ENCODE measurements around the gene NETO2.
A peak's percentile ranks its signal among the peaks of the same experiment; 100 is the strongest.

The NETO2 gene

GRCh38 chr16:47053895-47054294 is 89.8 kb downstream of the NETO2 start:
- Mint-ChIP-seq H3K27me3 (no peaks in the 10 kb centered on the region), H3K27ac (no peak overlapping the region), H3K4me1 (no peaks in the 10 kb centered on the region), H3K36me3 (no peaks in the 10 kb centered on the region), H3K4me3 (no peak overlapping the region), H3K9me3 (no peaks in the 10 kb centered on the region)
- no peak for DNase-seq
- ATAC-seq (replicated peaks) = no peak

DNA sequence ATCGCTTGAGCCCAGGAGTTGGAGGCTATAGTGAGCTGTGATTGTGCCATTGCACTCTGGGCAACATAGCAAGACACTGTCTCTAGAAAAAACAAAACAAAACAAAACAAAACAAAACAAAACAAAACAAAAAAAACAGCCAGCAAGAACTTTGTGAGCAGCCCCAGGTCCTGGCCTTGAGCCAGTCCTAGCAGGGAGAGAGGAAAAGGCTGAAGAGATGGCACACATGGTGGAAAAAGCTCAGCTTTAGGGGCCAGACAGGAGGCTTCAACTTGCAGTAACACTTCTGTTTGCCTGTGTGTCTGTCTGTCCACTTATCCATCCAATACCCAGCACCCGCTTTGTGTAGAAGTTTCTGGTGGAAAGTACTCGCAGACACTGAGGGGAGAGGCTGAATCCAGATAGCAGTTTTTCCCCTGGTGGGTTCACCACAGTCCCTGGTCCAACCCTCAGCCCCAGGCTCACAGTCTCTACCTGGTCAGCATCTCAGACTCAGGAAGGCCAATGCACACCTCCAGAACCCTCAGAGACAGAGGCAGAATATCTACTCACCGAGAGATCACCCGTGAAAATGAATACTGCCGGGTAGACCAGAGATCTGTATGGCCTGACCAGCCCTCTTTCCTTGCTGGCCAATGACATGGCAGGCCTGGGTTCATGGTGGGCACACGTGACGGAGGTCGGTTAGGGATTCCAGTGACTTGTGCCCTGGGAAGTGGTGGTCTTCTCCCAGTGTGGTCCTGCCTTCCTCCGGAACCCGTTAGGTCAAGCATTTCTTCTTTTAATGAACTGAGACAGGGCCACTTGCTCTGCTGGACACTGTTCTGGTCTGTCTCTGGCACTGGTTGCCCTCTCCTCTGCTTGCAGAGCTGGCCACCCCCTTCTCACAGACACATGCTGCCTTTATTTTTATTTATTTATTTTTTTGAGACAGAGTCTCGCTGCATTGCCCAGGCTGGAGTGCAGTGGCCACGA is 90.8 kb downstream of the NETO2 start:
- H3K4me1 Mint-ChIP-seq = peaks cover 2 to 5% of the 10 kb centered on the region in 2 donors
- no peaks in the 10 kb centered on the region for H3K36me3 Mint-ChIP-seq
- no peak overlapping the region for H3K27ac Mint-ChIP-seq
- ATAC-seq (replicated peaks) = no peak
- H3K4me3 Mint-ChIP-seq = no peak overlapping the region
- H3K27me3 Mint-ChIP-seq = no peaks in the 10 kb centered on the region
- no peak for DNase-seq
- H3K9me3 Mint-ChIP-seq = no peaks in the 10 kb centered on the region

DNA sequence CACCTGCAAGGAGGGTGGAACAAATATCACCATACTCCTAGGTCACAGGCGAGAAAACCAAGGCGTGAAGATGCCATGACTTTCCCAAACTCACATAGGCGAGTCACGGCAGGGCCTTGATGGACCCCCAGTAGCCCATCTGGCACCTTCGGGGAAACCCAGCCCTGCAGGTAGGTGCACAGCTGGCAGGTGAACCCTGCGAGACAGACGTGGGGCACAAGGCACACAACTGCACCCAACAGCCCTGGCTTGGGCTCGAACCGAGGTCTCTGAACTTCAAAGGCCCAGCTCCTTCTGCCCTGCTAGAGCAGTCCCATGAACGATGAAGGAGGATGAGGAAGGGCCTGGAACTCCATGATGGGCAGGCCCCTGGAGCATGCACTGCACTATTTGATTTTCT is 92.7 kb downstream of the NETO2 start:
- H3K27me3 Mint-ChIP-seq = no peaks in the 10 kb centered on the region
- no peak for DNase-seq

DNA sequence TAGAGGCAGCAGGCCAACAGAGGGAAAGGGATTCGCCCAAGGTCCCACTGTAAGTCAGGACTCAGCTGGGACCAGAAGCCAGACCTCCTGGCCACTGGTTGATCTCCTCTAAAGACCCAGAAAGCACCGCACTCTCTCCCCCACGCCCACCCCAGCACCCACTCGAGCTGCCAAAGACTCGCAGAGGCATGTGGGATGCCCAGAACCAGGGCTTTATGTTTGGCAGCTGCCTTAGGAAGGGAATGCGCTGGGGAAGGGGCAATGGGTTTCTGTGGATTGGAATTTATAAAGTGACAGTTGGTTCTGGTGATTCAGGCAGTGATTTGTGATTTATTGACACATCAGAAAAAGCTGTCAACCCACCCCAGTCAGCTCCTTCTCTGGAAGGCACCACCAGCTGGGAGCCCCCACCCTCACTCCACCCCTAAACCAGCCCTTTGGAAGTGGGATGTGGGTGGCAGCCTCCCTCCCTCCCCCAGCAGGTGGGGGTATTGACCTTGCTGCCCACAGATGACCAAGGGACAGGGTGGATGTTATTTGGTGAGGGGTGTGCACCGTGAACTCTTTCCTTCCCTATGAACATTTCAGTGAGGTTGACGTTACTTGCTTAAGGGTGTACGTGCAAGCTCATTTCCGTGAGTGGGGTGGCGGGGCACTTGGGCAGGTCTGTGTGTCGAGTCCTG is 93.7 kb downstream of the NETO2 start:
- Mint-ChIP-seq H3K4me1 (peaks cover 16 to 33% of the 10 kb centered on the region in 2 donors), H3K36me3 (no peaks in the 10 kb centered on the region), H3K4me3 (no peak overlapping the region), H3K27me3 (no peaks in the 10 kb centered on the region), H3K27ac (no peak overlapping the region), H3K9me3 (no peaks in the 10 kb centered on the region)
- no peak for DNase-seq
- ATAC-seq (replicated peaks) = no peak

More for the DNA sequence above, 92.7 kb downstream of the NETO2 start:
- peaks cover 10 to 23% of the 10 kb centered on the region in 2 donors for H3K4me1 Mint-ChIP-seq
- no peak overlapping the region for H3K4me3 Mint-ChIP-seq
- H3K27ac Mint-ChIP-seq = no peak overlapping the region
- no peaks in the 10 kb centered on the region for H3K36me3 Mint-ChIP-seq
- ATAC-seq (replicated peaks) = no peak
- H3K9me3 Mint-ChIP-seq = no peaks in the 10 kb centered on the region

DNA sequence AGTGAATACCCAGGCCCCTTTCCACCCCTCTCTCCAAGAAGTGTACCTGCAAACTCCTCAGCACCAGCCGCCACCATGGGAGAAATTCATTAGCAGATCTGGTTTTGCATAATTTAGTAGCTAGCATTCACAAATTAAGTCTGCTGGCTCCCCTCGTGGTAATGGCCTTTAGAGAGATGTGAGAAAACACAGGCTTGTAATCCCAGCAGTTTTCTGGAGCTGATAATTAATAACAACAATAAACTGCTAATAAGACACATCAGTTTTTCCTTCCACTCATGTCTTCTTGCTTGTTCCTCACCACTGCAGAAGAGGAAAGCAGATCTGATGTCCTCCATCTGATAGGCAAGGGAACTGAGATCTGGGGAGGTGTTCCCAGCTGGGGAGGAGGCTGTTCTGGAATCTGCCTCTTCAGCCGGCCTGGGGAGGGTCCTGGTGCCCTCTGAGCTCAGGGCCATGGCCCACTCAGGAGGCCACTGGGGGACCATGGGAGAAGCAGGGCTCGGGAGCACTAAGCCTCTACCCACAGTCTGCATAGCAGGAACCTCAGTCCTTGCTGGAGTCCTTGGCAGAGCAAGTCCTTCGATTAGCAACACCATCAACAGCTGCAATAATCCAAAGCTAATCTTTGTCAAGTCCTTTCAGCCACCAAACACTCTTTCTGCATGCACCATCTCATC is 96.1 kb downstream of the NETO2 start:
- Mint-ChIP-seq H3K4me1 (peaks cover 19 to 42% of the 10 kb centered on the region in 2 donors), H3K27me3 (no peaks in the 10 kb centered on the region), H3K36me3 (no peaks in the 10 kb centered on the region), H3K9me3 (no peaks in the 10 kb centered on the region), H3K4me3 (peak overlapping the region in 1 of 2 donors; percentile 20), H3K27ac (peak overlapping the region; percentile 59)
- ATAC-seq (replicated peaks) (no peak), DNase-seq (no peak)

DNA sequence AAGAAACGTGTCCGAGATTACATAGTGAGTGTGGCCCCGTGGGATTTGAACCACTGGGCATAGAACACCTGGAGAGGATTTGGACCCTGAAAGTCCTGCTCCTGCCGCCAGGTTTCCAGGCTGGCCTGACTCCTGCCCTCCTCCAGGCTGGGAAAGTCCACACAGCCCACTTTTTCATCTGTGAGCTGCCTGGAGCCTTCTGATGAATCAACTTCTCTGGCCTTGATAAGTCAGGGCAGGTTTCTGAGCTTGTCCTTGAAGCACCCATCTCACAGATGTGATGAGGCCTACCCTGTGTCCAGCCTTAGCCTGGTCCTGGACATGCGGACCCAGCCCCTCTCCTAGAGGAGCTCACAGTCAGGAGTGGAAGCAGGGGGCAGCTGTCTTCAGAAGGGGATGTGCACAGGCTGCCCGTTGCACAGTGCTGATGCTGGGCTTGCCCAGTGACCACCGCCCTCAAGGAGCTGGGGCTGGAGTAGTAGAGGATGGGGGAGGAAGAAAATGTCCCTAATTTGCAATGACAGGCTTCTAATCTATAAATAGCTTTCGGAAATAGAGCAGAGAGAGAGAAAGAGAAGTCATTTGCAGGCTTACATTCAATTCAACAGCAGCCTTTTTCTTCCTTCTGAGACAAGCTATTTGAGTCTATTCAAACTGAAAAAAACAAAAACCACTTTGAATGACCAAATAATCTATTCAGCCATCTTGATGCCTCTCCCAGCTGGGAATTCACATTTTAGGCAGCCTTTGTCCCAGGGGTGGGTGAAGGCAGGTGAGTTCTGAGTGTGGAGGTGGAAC is 96.8 kb downstream of the NETO2 start:
- no peak for DNase-seq
- Mint-ChIP-seq H3K4me3 (peak overlapping the region in 1 of 2 donors; percentile 20), H3K9me3 (no peaks in the 10 kb centered on the region), H3K27me3 (peaks cover 0 to 3% of the 10 kb centered on the region in 2 donors), H3K4me1 (peaks cover 21 to 45% of the 10 kb centered on the region in 2 donors), H3K36me3 (no peaks in the 10 kb centered on the region), H3K27ac (peak overlapping the region; percentile 59)
- peak; percentile 61 to 78 for ATAC-seq (replicated peaks)

DNA sequence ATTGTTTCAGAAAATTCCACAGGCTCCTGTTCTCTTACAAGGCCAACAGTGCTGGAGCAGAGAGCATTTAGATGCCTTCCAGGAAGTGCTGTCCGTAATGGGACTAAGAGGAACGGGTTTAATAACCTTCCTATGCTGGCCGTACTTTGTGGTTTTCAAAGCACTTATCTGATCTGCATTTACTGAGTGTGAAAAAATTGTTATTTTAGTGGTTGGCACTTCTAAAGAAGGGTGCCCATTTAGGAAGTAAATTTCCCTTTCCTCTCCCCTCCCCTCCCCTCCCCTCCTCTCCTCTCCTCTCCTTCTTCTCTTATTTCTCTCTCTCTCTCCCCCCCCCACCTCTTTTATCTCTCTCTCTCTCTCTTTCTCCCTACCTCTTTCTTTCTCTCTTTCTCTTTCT is 98.3 kb downstream of the NETO2 start:
- ATAC-seq (replicated peaks) (no peak), DNase-seq (no peak)
- no peaks in the 10 kb centered on the region for H3K9me3 Mint-ChIP-seq
- peaks cover 21 to 45% of the 10 kb centered on the region in 2 donors for H3K4me1 Mint-ChIP-seq
- H3K27ac Mint-ChIP-seq = peak overlapping the region; percentile 60
- H3K36me3 Mint-ChIP-seq = no peaks in the 10 kb centered on the region
- H3K4me3 Mint-ChIP-seq = no peak overlapping the region
- H3K27me3 Mint-ChIP-seq = peaks cover 0 to 5% of the 10 kb centered on the region in 2 donors

GRCh38 chr16:47045023-47045422 is 98.7 kb downstream of the NETO2 start:
- no peak overlapping the region for H3K27ac Mint-ChIP-seq
- no peak for ATAC-seq (replicated peaks)
- peaks cover 21 to 49% of the 10 kb centered on the region in 2 donors for H3K4me1 Mint-ChIP-seq
- DNase-seq = no peak
- H3K9me3 Mint-ChIP-seq = no peaks in the 10 kb centered on the region
- H3K36me3 Mint-ChIP-seq = no peaks in the 10 kb centered on the region
- peaks cover 0 to 5% of the 10 kb centered on the region in 2 donors for H3K27me3 Mint-ChIP-seq
- H3K4me3 Mint-ChIP-seq = no peak overlapping the region

DNA sequence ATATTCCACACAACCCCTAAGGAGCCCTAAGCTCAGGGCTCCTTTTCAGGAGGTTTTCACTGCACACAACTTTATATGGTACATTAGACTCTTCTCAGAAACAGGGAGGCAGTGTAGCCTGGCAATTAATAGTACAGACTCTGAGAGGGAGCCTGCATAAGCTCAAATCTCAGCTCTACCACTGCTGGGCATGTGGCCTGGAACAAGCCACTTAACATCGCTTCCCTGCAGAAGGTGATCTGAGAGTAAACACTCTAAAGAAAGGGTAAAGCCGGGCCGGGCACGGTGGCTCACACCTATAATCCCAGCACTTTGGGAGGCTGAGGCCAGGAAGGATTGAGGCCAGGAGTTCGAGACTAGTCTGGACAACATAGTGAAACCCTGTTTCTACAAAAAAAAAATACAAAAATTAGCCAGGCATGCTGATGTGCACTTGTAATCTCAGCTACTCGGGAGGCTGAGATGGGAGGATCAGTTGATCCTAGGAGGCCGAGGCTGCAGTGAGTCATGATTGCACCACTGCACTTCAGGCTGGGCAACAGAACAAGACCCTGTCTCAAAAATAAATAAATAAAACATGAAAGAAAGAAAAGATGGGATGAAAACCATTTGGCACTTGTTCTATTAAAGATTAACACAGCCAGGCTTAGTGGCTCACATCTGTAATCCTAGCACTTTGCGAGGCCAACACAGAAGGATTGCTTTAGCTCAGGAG is 99.6 kb downstream of the NETO2 start:
- no peaks in the 10 kb centered on the region for H3K36me3 Mint-ChIP-seq
- H3K9me3 Mint-ChIP-seq = no peaks in the 10 kb centered on the region
- no peak overlapping the region for H3K27ac Mint-ChIP-seq
- ATAC-seq (replicated peaks) (no peak), DNase-seq (no peak)
- no peak overlapping the region for H3K4me3 Mint-ChIP-seq
- peaks cover 23 to 58% of the 10 kb centered on the region in 2 donors for H3K4me1 Mint-ChIP-seq
- peaks cover 4 to 5% of the 10 kb centered on the region in 2 donors for H3K27me3 Mint-ChIP-seq

GRCh38 chr16:47043200-47043599 is 100.5 kb downstream of the NETO2 start:
- no peak for DNase-seq
- H3K27me3 Mint-ChIP-seq = peaks cover 5% of the 10 kb centered on the region in 2 donors
- ATAC-seq (replicated peaks) = no peak
- peaks cover 24 to 57% of the 10 kb centered on the region in 2 donors for H3K4me1 Mint-ChIP-seq
- H3K9me3 Mint-ChIP-seq = no peaks in the 10 kb centered on the region
- H3K36me3 Mint-ChIP-seq = no peaks in the 10 kb centered on the region
- no peak overlapping the region for H3K4me3 Mint-ChIP-seq
- no peak overlapping the region for H3K27ac Mint-ChIP-seq

DNA sequence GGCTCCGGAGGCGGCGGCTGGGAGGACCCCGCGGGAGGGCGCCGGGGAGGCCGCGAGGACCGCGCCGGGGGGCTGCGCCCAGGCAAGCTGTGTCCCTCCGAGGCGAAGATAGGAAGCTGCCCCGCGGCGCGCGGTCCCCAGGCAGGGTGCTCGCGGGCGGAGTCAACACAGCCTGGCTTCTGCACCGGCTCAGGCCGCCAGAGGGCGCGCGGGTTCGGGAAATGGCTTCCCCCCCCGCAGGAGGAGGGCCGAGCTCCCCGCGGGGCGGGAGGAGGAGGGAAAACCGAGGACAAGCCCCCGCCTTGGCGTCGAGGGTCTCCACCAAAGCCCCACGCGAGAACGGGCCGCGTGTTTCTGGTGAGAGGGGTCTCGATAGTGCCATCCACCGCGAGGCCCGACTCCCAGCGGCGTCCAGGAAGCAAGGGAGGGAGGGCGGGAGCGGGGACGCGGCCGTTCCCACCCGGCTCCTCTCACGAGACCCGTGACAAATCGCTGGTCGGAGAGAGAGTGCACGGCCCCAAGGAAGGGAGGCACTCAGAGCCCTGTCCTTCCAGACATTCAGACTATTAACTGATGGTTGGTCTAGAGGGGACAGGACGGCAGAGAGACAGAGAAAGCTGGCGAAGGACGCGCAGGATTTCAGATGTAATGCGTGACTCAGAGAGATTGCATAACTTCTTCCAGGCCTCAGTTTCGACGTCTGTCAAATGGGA is 105.8 kb downstream of the NETO2 start:
- Mint-ChIP-seq H3K27ac (peak overlapping the region; percentile 47), H3K27me3 (peaks cover 5% of the 10 kb centered on the region in 2 donors), H3K9me3 (no peaks in the 10 kb centered on the region), H3K4me3 (peak overlapping the region; percentile 87 to 90), H3K4me1 (peaks cover 12 to 42% of the 10 kb centered on the region in 2 donors), H3K36me3 (no peaks in the 10 kb centered on the region)
- peak; percentile 86 for DNase-seq
- ATAC-seq (replicated peaks) = peak; percentile 93 to 94

- H3K27ac Mint-ChIP-seq = peak overlapping the region; percentile 88
Observed at GRCh38 chr16:47037396-47037745, 106.4 kb downstream of the NETO2 start.

GRCh38 chr16:47036201-47036600 is 107.5 kb downstream of the NETO2 start:
- H3K27ac Mint-ChIP-seq = no peak overlapping the region
- no peak overlapping the region for H3K4me3 Mint-ChIP-seq
- H3K27me3 Mint-ChIP-seq = peaks cover 0 to 5% of the 10 kb centered on the region in 2 donors
- no peak for ATAC-seq (replicated peaks)
- H3K9me3 Mint-ChIP-seq = no peaks in the 10 kb centered on the region
- no peak for DNase-seq
- H3K36me3 Mint-ChIP-seq = no peaks in the 10 kb centered on the region
- peaks cover 10 to 36% of the 10 kb centered on the region in 2 donors for H3K4me1 Mint-ChIP-seq

More at GRCh38 chr16:47037396-47037745, 106.4 kb downstream of the NETO2 start:
- DNase-seq (peak; percentile 23), ATAC-seq (replicated peaks) (peak; percentile 59 to 64)
- peak overlapping the region; percentile 87 to 90 for H3K4me3 Mint-ChIP-seq
- no peaks in the 10 kb centered on the region for H3K36me3 Mint-ChIP-seq
- H3K27me3 Mint-ChIP-seq = peaks cover 5% of the 10 kb centered on the region in 2 donors
- H3K4me1 Mint-ChIP-seq = peaks cover 10 to 37% of the 10 kb centered on the region in 2 donors
- no peaks in the 10 kb centered on the region for H3K9me3 Mint-ChIP-seq
